Esophagus squamous epithelium (tissue), 5 donors: Measurements from ENCODE around the gene CWC27. TPM values are rescaled to one million over a fixed set of nuclear protein-coding genes. Genes with fewer than 3 reads are reported as not detected.
A peak's percentile ranks its signal among the peaks of the same experiment; 100 is the strongest.
"Not testable (repeated sequence)": the region's sequence is repeated elsewhere in the genome, so short reads cannot be mapped to it uniquely, and the experiment has no call there.

Experiments
- DNase-seq: peaks from one replicate; lab custom pipeline; 2025; lab: John Stamatoyannopoulos, UW
- H3K27ac ChIP-seq, 4 donors: fragments of 200-600 bp; sonication (generic); one replicate each; pipeline ENCODE4 v1.5.1; 2016 to 2019; ENCODE audit warnings: mild to moderate bottlenecking in 1 of 4
- H3K27me3 ChIP-seq, 4 donors: fragments of 200-600 bp; sonication (generic); 1 replicate in 3 of 4; 2 replicates in 1 of 4; pipeline versions ENCODE4 v1.5.1 to v1.6.0; 2017 to 2021; ENCODE audit warnings: antibody characterized with exemption in 1 of 4
- H3K36me3 ChIP-seq, 3 donors: fragments of 200-600 bp; sonication (generic); one replicate each; pipeline ENCODE4 v1.5.1; 2016 to 2019
- H3K4me1 ChIP-seq, 3 donors: fragments of 200-600 bp; sonication (generic); one replicate each; pipeline ENCODE4 v1.5.1; 2017 to 2019
- H3K4me3 ChIP-seq, 4 donors: fragments of 200-600 bp; sonication (generic); 1 replicate in 3 of 4; 2 replicates in 1 of 4; pipeline ENCODE4 v1.5.1; 2016 to 2019; ENCODE audit warnings: mild to moderate bottlenecking in 2 of 4, moderate library complexity in 1 of 4
- H3K9me3 ChIP-seq, 3 donors: fragments of 200-600 bp; sonication (generic); one replicate each; pipeline ENCODE4 v1.5.1; 2016 to 2019
- POLR2A ChIP-seq, 4 donors: fragments of 450-650 bp; IDR thresholded peaks; one replicate each; pipeline ENCODE4 v1.6.1; 2017; ENCODE audit warnings: antibody characterized with exemption in 4 of 4, mild to moderate bottlenecking in 4 of 4, moderate library complexity in 3 of 4
- WGBS, 2 donors: methylation state at CpG; one replicate each; pipeline ENCODE4 v1.1.5; 2018; 5-methylcytosine and 5-hydroxymethylcytosine counted together
- intact Hi-C: fragments of 100-400 bp; cut with DNase I; formaldehyde crosslinking; loops from one replicate; pipeline ENCODE4 v1.15.0; 2022
- total RNA-seq, 4 donors: library from RNA; depleted of rRNA; stranded (reverse); fragments of >200 nt; gene quantifications; one replicate each; pipeline ENCODE4 v1.1.0, GENCODE V29; 2016
- TF ChIP-seq, protein P1 (sequence below), 6 experiments: fragments of 450-650 bp in 4 of 6; fragments of 200-600 bp in 2 of 6; sonication (generic) in 2 of 6; IDR thresholded peaks; one replicate each; pipeline ENCODE4 v1.5.1; 2016 to 2019; ENCODE audit warnings: antibody characterized with exemption in 6 of 6, mild to moderate bottlenecking in 4 of 6, moderate library complexity in 4 of 6
- donor health status: DM: yes; HTN: yes; CAD: no.

The CWC27 gene
- total RNA-seq, 4 donors from 2014 or later, result 9.9 to 15.6 (median 12.1) TPM

DNA sequence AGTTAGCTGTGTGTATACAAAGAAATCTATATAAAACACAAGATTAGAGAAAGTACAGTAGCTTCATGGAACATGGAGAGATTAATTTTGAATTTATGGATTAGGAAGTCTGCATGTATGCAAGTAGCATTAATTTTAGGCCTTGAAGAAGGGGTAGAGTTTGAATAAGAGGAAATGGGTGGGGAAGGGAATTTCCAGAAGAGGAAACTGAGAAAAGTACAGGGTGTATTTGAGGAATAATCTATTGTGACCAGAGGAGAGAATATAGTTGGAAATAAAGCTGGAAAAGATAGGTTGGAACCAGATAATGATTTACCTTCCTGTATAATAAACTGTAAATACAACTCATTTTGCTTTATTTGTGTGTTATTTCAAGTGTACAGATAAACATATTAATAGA is 53.6 kb downstream of the CWC27 start:
- H3K9me3 ChIP-seq, result no peaks in the 10 kb centered on the region
- DNase-seq, result no peak
- no peaks in the 10 kb centered on the region for H3K36me3 ChIP-seq
- H3K27me3 ChIP-seq, result no peaks in the 10 kb centered on the region
- H3K4me1 ChIP-seq, result peaks cover 0 to 27% (median 0%) of the 10 kb centered on the region in 3 donors
- intact Hi-C loops, result no loop called here
- no peak for TF ChIP-seq POLR2A (IDR thresholded peaks at IDR 0.05)
- TF ChIP-seq, protein P1, sequence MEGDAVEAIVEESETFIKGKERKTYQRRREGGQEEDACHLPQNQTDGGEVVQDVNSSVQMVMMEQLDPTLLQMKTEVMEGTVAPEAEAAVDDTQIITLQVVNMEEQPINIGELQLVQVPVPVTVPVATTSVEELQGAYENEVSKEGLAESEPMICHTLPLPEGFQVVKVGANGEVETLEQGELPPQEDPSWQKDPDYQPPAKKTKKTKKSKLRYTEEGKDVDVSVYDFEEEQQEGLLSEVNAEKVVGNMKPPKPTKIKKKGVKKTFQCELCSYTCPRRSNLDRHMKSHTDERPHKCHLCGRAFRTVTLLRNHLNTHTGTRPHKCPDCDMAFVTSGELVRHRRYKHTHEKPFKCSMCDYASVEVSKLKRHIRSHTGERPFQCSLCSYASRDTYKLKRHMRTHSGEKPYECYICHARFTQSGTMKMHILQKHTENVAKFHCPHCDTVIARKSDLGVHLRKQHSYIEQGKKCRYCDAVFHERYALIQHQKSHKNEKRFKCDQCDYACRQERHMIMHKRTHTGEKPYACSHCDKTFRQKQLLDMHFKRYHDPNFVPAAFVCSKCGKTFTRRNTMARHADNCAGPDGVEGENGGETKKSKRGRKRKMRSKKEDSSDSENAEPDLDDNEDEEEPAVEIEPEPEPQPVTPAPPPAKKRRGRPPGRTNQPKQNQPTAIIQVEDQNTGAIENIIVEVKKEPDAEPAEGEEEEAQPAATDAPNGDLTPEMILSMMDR (IDR thresholded peaks at IDR 0.05), result no peak
- H3K4me3 ChIP-seq, result no peak overlapping the region
- peak overlapping the region in 1 of 4 donors; percentile 8 for H3K27ac ChIP-seq

DNA sequence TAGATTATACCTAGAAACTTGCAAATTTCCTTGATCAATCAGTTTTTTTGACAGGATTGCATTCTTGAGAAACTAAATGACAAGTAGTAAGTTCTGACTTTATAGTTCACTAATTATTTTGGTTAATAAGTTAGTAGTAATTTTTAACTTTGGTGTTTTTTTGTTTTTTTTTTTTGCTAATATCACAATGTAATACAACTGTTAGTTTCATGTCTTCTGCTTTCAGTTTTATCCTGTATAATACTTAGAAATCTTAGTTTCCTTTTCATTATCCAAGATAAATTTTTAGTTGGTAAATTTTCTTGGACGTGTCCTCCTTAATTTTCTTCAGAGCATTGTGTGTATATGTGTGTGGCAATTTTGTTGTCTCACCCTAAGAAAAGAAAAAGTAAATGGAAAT is 57.8 kb downstream of the CWC27 start:
- intact Hi-C loops, result no loop called here
- DNase-seq, result no peak

DNA sequence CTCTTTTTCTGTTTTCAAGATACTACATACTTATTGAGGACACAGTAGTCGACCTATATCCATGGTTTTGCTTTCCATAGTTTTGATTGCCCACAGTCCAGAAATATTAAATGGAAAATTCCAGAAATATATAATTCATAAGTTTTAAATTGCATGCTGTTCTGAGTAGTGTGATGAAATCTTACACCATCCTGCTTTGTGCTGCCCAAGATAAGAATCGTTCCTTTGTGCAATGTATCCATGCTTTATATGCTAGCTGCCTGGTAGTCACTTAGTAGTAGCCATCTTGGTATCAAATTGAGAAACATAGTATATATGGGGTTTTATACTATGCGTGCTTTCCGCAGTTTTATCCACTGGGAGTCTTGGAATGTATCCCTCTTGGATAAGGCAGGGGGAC is 59.0 kb downstream of the CWC27 start:
- TF ChIP-seq, protein P1 (IDR thresholded peaks at IDR 0.05), result no peak
- no peak for TF ChIP-seq POLR2A (IDR thresholded peaks at IDR 0.05)
- H3K9me3 ChIP-seq, result no peaks in the 10 kb centered on the region
- H3K36me3 ChIP-seq, result no peaks in the 10 kb centered on the region
- no peaks in the 10 kb centered on the region for H3K27me3 ChIP-seq
- peak overlapping the region in 1 of 4 donors; percentile 18 for H3K27ac ChIP-seq
- 86 to 98% methylated on average over 4 of the region's 4 CpGs for WGBS, 2 donors
- intact Hi-C loops, result no loop called here
- DNase-seq, result no peak
- H3K4me3 ChIP-seq, result no peak overlapping the region
- peaks cover 0 to 40% (median 2%) of the 10 kb centered on the region in 3 donors for H3K4me1 ChIP-seq

More for the DNA sequence above, 57.8 kb downstream of the CWC27 start:
- Histone ChIP-seq H3K36me3 (no peaks in the 10 kb centered on the region), H3K27ac (peak overlapping the region in 1 of 4 donors; percentile 49), H3K9me3 (no peaks in the 10 kb centered on the region), H3K4me1 (peaks cover 0 to 28% (median 0%) of the 10 kb centered on the region in 3 donors), H3K27me3 (no peaks in the 10 kb centered on the region), H3K4me3 (no peak overlapping the region)
- WGBS, 2 donors, result 79 to 83% methylated on average over 1 of the region's 1 CpG
- TF ChIP-seq, protein P1 (IDR thresholded peaks at IDR 0.05), result no peak
- no peak for TF ChIP-seq POLR2A (IDR thresholded peaks at IDR 0.05)

DNA sequence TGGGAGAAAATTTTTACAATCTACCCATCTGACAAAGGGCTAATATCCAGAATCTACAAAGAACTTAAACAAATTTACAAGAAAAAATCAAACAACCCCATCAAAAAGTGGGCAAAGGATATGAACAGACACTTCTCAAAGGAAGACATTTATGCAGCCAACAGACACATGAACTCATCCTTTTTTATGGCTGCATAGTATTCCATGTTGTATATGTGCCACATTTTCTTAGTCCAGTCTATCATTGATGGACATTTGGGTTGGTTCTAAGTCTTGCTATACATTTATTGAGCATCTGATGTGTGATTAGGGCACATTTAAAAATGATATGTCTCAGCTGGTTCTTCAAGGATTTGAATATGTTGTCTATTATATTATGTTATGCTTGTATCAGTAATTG is 61.9 kb downstream of the CWC27 start:
- H3K27me3 ChIP-seq, H3K36me3 ChIP-seq, DNase-seq, H3K27ac ChIP-seq, intact Hi-C loops, H3K9me3 ChIP-seq, H3K4me3 ChIP-seq: not testable (repeated sequence)
- H3K4me1 ChIP-seq, result peaks cover 0 to 53% (median 16%) of the 10 kb centered on the region in 3 donors

DNA sequence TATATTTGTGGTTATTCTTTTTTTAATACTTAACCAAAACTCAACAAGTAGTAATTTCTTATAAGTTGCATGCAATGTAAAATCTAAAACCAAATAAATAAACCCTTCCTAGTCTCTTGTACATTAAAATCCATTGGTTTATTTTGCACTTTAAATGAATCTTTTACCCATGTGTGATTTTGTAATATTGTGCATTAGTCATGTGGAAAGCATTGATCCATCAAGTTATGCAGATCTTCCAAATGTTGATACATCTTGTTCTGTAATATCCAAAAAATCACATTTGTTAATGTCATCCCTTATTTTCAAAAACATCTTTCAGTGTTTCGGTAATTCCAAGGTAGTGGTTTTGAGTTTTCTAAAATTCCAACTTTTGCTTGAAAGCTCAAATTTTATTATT is 63.3 kb downstream of the CWC27 start:
- intact Hi-C loops, result no loop called here
- DNase-seq, result no peak
- Histone ChIP-seq H3K27me3 (no peaks in the 10 kb centered on the region), H3K9me3 (no peaks in the 10 kb centered on the region), H3K27ac (no peak overlapping the region), H3K4me3 (no peak overlapping the region), H3K4me1 (peaks cover 0 to 59% (median 16%) of the 10 kb centered on the region in 3 donors), H3K36me3 (no peaks in the 10 kb centered on the region)
- TF ChIP-seq, protein P1 (IDR thresholded peaks at IDR 0.05), result no peak
- no peak for TF ChIP-seq POLR2A (IDR thresholded peaks at IDR 0.05)
- WGBS, 2 donors, result 95 to 96% methylated on average over 1 of the region's 1 CpG

DNA sequence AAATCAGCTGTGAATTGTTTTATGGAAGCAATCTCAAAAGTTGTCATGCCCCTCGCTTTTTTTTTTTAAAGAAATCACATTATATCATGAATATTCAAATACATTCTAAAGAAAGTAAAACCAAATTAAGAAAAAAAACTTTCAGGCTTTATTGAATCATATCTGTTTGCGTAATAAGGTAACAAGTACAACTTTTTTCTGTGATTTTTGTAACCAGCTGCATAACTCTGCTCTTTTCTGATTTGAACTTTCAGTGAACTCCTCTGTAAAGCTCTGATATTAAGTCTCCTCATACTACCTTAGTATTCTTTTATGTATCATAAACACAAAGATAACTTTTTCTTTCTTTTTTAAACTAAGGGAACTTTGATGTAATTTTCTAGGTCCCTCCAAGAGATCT is 65.3 kb downstream of the CWC27 start:
- H3K27ac ChIP-seq, result peak overlapping the region in 3 of 4 donors; percentile 49 to 85 (median 57)
- WGBS, 2 donors, result 60 to 61% methylated on average over 2 of the region's 2 CpGs
- no peaks in the 10 kb centered on the region for H3K9me3 ChIP-seq
- H3K4me1 ChIP-seq, result peaks cover 0 to 62% (median 21%) of the 10 kb centered on the region in 3 donors
- no peaks in the 10 kb centered on the region for H3K36me3 ChIP-seq
- no peaks in the 10 kb centered on the region for H3K27me3 ChIP-seq
- no peak for DNase-seq
- intact Hi-C loops, result no loop called here
- H3K4me3 ChIP-seq, result no peak overlapping the region
- no peak for TF ChIP-seq POLR2A (IDR thresholded peaks at IDR 0.05)
- TF ChIP-seq, protein P1 (IDR thresholded peaks at IDR 0.05), result no peak
